Measurements from ENCODE around the gene PTPRM.

DNA sequence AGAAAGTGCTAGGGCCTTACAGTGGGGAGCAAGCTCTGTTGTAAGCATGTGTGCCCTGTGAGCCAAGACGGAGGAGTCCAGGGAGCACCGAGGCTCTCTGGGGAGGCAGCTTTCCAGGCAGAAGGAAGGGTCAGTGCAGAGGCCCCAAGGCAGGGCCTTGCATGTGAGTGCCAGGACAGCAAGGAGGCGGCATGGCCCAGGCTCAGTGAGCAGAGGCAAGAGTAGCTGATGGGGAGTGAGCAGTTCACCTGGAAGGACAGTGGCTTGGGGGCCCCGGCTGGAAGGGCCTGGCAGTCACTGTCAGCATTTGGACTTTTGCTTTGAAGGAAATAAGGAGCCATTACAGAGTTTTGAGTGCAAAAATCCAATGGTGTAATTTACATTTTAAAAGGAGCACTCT, 818.3 kb downstream of the PTPRM start:
- TF ChIP-seq, protein P1, sequence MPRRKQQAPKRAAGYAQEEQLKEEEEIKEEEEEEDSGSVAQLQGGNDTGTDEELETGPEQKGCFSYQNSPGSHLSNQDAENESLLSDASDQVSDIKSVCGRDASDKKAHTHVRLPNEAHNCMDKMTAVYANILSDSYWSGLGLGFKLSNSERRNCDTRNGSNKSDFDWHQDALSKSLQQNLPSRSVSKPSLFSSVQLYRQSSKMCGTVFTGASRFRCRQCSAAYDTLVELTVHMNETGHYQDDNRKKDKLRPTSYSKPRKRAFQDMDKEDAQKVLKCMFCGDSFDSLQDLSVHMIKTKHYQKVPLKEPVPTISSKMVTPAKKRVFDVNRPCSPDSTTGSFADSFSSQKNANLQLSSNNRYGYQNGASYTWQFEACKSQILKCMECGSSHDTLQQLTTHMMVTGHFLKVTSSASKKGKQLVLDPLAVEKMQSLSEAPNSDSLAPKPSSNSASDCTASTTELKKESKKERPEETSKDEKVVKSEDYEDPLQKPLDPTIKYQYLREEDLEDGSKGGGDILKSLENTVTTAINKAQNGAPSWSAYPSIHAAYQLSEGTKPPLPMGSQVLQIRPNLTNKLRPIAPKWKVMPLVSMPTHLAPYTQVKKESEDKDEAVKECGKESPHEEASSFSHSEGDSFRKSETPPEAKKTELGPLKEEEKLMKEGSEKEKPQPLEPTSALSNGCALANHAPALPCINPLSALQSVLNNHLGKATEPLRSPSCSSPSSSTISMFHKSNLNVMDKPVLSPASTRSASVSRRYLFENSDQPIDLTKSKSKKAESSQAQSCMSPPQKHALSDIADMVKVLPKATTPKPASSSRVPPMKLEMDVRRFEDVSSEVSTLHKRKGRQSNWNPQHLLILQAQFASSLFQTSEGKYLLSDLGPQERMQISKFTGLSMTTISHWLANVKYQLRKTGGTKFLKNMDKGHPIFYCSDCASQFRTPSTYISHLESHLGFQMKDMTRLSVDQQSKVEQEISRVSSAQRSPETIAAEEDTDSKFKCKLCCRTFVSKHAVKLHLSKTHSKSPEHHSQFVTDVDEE (CRISPR knock-in tag; IDR thresholded peaks at IDR 0.05) = no peak
- no peak for TF ChIP-seq CSDC2 (CRISPR knock-in tag; IDR thresholded peaks at IDR 0.05)
- TF ChIP-seq POU6F1 (CRISPR knock-in tag; IDR thresholded peaks at IDR 0.05; ENCODE audit: borderline replicate concordance, low read depth) = no peak
- TF ChIP-seq ZFP30 (CRISPR knock-in tag; IDR thresholded peaks at IDR 0.05) = no peak
- no peak for TF ChIP-seq PPARA (CRISPR knock-in tag; IDR thresholded peaks at IDR 0.05; ENCODE audit: borderline replicate concordance)
- no peak for TF ChIP-seq ISL1 (CRISPR knock-in tag; IDR thresholded peaks at IDR 0.05)
- TF ChIP-seq, protein P2, sequence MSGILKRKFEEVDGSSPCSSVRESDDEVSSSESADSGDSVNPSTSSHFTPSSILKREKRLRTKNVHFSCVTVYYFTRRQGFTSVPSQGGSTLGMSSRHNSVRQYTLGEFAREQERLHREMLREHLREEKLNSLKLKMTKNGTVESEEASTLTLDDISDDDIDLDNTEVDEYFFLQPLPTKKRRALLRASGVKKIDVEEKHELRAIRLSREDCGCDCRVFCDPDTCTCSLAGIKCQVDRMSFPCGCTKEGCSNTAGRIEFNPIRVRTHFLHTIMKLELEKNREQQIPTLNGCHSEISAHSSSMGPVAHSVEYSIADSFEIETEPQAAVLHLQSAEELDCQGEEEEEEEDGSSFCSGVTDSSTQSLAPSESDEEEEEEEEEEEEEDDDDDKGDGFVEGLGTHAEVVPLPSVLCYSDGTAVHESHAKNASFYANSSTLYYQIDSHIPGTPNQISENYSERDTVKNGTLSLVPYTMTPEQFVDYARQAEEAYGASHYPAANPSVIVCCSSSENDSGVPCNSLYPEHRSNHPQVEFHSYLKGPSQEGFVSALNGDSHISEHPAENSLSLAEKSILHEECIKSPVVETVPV (CRISPR knock-in tag; IDR thresholded peaks at IDR 0.05) = no peak

Measured in SK-N-SH treated with all-trans-retinoic acid at 6 μM for 48 hours (cell line).